ENCODE results near the gene PPFIA1. TPM values are rescaled to one million over a fixed set of nuclear protein-coding genes. Genes with fewer than 3 reads are reported as not detected.

The PPFIA1 gene
- polyA plus RNA-seq, 1 of the 3 experiments (the other 2 are of a cell fraction) = 37.4 TPM

- H4K20me1 ChIP-seq (ENCODE audit: insufficient read depth) = no peaks in the 10 kb centered on the region
- no peaks in the 10 kb centered on the region for H3F3A ChIP-seq (replicated peaks; ENCODE audit: insufficient read depth)
- no peaks in the 10 kb centered on the region for H3K79me2 ChIP-seq (ENCODE audit: insufficient read depth)
- WGBS (ENCODE audit: low lambda C conversion rate) = 92% methylated on average over 7 of the region's 8 CpGs
- no peak overlapping the region for H3K9ac ChIP-seq
- no peak overlapping the region for H3K27ac ChIP-seq (ENCODE audit: low read depth in 2 of 2, low read length in 1 of 2)
- CTCF ChIA-PET = no interaction called here
- H3K27me3 ChIP-seq (ENCODE audit: insufficient read depth) = no peaks in the 10 kb centered on the region
- no peak overlapping the region for H3K4me2 ChIP-seq
- no peak for DNase-seq
- no peaks in the 10 kb centered on the region for H3K4me1 ChIP-seq (ENCODE audit: control insufficient read depth in 1 of 2, insufficient read depth in 2 of 2, low read depth in 1 of 2, low read length in 1 of 2)
- H2AFZ ChIP-seq (ENCODE audit: low read depth) = no peak overlapping the region
- no peak overlapping the region for H3K4me3 ChIP-seq (ENCODE audit: low read depth in 2 of 2, low read length in 1 of 2)
- TF ChIP-seq, protein P1, sequence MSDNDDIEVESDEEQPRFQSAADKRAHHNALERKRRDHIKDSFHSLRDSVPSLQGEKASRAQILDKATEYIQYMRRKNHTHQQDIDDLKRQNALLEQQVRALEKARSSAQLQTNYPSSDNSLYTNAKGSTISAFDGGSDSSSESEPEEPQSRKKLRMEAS (IDR thresholded peaks at IDR 0.05; ENCODE audit: low read depth) = no peak
- TF ChIP-seq RAD21 (IDR thresholded peaks at IDR 0.05; ENCODE audit: low read length) = no peak
- TF ChIP-seq, protein P2, sequence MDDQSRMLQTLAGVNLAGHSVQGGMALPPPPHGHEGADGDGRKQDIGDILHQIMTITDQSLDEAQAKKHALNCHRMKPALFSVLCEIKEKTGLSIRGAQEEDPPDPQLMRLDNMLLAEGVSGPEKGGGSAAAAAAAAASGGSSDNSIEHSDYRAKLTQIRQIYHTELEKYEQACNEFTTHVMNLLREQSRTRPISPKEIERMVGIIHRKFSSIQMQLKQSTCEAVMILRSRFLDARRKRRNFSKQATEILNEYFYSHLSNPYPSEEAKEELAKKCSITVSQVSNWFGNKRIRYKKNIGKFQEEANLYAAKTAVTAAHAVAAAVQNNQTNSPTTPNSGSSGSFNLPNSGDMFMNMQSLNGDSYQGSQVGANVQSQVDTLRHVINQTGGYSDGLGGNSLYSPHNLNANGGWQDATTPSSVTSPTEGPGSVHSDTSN (IDR thresholded peaks at IDR 0.05) = no peak
- no peak for TF ChIP-seq SIN3A (IDR thresholded peaks at IDR 0.05; ENCODE audit: borderline replicate concordance, low read depth, low read length)
- no peak for TF ChIP-seq CHD2 (IDR thresholded peaks at IDR 0.05; ENCODE audit: low read length, partially characterized antibody)
- no peak for TF ChIP-seq GATA2 (CRISPR knock-in tag; IDR thresholded peaks at IDR 0.05)
- TF ChIP-seq FOXJ3 (CRISPR knock-in tag; IDR thresholded peaks at IDR 0.05) = no peak
- TF ChIP-seq IRF3 (IDR thresholded peaks at IDR 0.05; ENCODE audit: low read depth, low read length) = no peak
- no peak for TF ChIP-seq SMC3 (IDR thresholded peaks at IDR 0.05; ENCODE audit: low read depth, low read length)
- no peak for TF ChIP-seq EP300 (IDR thresholded peaks at IDR 0.05; ENCODE audit: borderline replicate concordance in 1 of 2, low read depth in 1 of 2, low read length in 1 of 2)
- no peak for TF ChIP-seq RFX5 (IDR thresholded peaks at IDR 0.05; ENCODE audit: low read length)
- POLR2A ChIA-PET = no interaction called here
- H3K36me3 ChIP-seq (replicated peaks in 1 of 2; ENCODE audit: control insufficient read depth in 1 of 2, insufficient read depth in 2 of 2, low read length in 1 of 2) = peaks cover 50 to 55% of the 10 kb centered on the region in 2 experiments
- no peaks in the 10 kb centered on the region for H3K9me2 ChIP-seq
- H3K9me3 ChIP-seq = no peaks in the 10 kb centered on the region
Observed at GRCh38 chr11:70339066-70339465, 68.6 kb downstream of the PPFIA1 start.

DNA sequence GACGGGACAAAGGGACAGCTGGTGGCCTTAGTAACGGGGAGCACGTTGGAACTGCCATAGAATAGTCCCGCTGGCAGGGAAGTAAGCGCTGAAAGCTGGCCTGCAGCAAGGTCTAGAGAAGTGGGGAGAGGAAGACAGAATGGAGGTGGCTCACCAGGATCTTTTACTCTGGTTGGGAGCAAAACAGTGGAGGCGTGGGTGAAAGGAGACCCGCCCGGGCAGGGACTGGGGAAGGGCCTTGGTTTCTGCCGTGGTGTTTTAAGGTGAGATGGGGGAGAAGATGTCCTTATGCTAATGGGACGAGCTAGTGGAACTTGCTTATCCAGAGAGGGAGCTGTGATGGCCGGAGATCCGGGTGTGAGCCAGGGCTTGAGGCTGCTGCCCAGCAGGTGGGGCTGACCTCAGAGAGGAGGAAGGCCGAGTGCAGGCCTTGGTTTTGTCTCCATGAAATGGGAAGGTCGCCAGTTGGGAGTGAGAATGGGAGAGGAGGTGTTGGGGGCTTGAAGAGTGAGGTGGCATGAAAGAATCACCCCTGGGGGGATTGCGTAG lies 71.5 kb downstream of the PPFIA1 start:
- no peaks in the 10 kb centered on the region for H3K79me2 ChIP-seq (ENCODE audit: insufficient read depth)
- H3K9ac ChIP-seq = no peak overlapping the region
- peaks cover 36 to 46% of the 10 kb centered on the region in 2 experiments for H3K36me3 ChIP-seq (replicated peaks in 1 of 2; ENCODE audit: control insufficient read depth in 1 of 2, insufficient read depth in 2 of 2, low read length in 1 of 2)
- H3K4me1 ChIP-seq (ENCODE audit: control insufficient read depth in 1 of 2, insufficient read depth in 2 of 2, low read depth in 1 of 2, low read length in 1 of 2) = no peaks in the 10 kb centered on the region
- H3K27ac ChIP-seq (ENCODE audit: low read depth in 2 of 2, low read length in 1 of 2) = no peak overlapping the region
- POLR2A ChIA-PET = no interaction called here
- H3K4me2 ChIP-seq = no peak overlapping the region
- H3K4me3 ChIP-seq (ENCODE audit: low read depth in 2 of 2, low read length in 1 of 2) = no peak overlapping the region
- H3K9me3 ChIP-seq = no peaks in the 10 kb centered on the region
- CTCF ChIA-PET = no interaction called here
- H3F3A ChIP-seq (replicated peaks; ENCODE audit: insufficient read depth) = no peaks in the 10 kb centered on the region
- DNase-seq = no peak
- 93% methylated on average over 15 of the region's 15 CpGs for WGBS (ENCODE audit: low lambda C conversion rate)
- H2AFZ ChIP-seq (ENCODE audit: low read depth) = no peak overlapping the region
- H3K9me2 ChIP-seq = no peaks in the 10 kb centered on the region
- no peaks in the 10 kb centered on the region for H3K27me3 ChIP-seq (ENCODE audit: insufficient read depth)
- H4K20me1 ChIP-seq (ENCODE audit: insufficient read depth) = no peaks in the 10 kb centered on the region
- TF ChIP-seq REST (IDR thresholded peaks at IDR 0.05; ENCODE audit: low read depth, low read length) (no peak), NFIC (IDR thresholded peaks at IDR 0.05; ENCODE audit: borderline replicate concordance) (no peak), FOXM1 (IDR thresholded peaks at IDR 0.05; ENCODE audit: low read depth) (no peak), YY1 (IDR thresholded peaks at IDR 0.05; ENCODE audit: low read depth) (no peak), ZBTB33 (IDR thresholded peaks at IDR 0.05; ENCODE audit: borderline replicate concordance, low read depth) (no peak), NRF1 (IDR thresholded peaks at IDR 0.05; ENCODE audit: low read depth, low read length) (no peak), FOXJ3 (CRISPR knock-in tag; IDR thresholded peaks at IDR 0.05) (no peak), GATA2 (CRISPR knock-in tag; IDR thresholded peaks at IDR 0.05) (no peak), POLR2AphosphoS5 (IDR thresholded peaks at IDR 0.05; ENCODE audit: low read depth, low read length) (no peak), IRF3 (IDR thresholded peaks at IDR 0.05; ENCODE audit: low read depth, low read length) (no peak), RXRA (IDR thresholded peaks at IDR 0.05; ENCODE audit: borderline replicate concordance, low read depth) (no peak)
